ENCODE data around the gene LARP4B.

Gene LARP4B

GRCh38 chr10:931326-932318, at the start of gene LARP4B:
Gene LARP4B (minus strand): TSS chr10:931705. CDS start chr10:885721, 45,984 bp downstream.
- in situ Hi-C loops (cut with HindIII; ENCODE audit: low sequenced_read_pairs) = no loop called here

GRCh38 chr10:980468-981093, 49.1 kb upstream of the LARP4B start:
- in situ Hi-C loops (cut with HindIII; ENCODE audit: low sequenced_read_pairs) = loop anchor here (10.0 kb wide), 1 partner anchor 64 kb away; the partner anchor contains the start of gene IDI1

- in situ Hi-C loops (cut with HindIII; ENCODE audit: low sequenced_read_pairs) = no loop called here
These were observed 47.4 kb upstream of the LARP4B start for GRCh38 chr10:978826-979421.

- in situ Hi-C loops (cut with HindIII; ENCODE audit: low sequenced_read_pairs) = no loop called here
These were observed 44.8 kb upstream of the LARP4B start for GRCh38 chr10:976316-976715.

- in situ Hi-C loops (cut with HindIII; ENCODE audit: low sequenced_read_pairs) = no loop called here
These were observed 43.2 kb upstream of the LARP4B start for GRCh38 chr10:974785-975074.

GRCh38 chr10:974038-974784, 42.7 kb upstream of the LARP4B start:
- in situ Hi-C loops (cut with HindIII; ENCODE audit: low sequenced_read_pairs) = no loop called here

- in situ Hi-C loops (cut with HindIII; ENCODE audit: low sequenced_read_pairs) = no loop called here
These were observed 41.3 kb upstream of the LARP4B start for GRCh38 chr10:972763-973162.

GRCh38 chr10:971613-972012, 40.1 kb upstream of the LARP4B start:
- in situ Hi-C loops (cut with HindIII; ENCODE audit: low sequenced_read_pairs) = no loop called here

- in situ Hi-C loops (cut with HindIII; ENCODE audit: low sequenced_read_pairs) = no loop called here
These were observed 39.6 kb upstream of the LARP4B start for GRCh38 chr10:971150-971542.

GRCh38 chr10:970311-971149, 39.0 kb upstream of the LARP4B start:
- in situ Hi-C loops (cut with HindIII; ENCODE audit: low sequenced_read_pairs) = no loop called here

- in situ Hi-C loops (cut with HindIII; ENCODE audit: low sequenced_read_pairs) = no loop called here
These were observed 38.1 kb upstream of the LARP4B start for GRCh38 chr10:969473-970150.

- in situ Hi-C loops (cut with HindIII; ENCODE audit: low sequenced_read_pairs) = no loop called here
These were observed 37.2 kb upstream of the LARP4B start for GRCh38 chr10:968546-969199.

- in situ Hi-C loops (cut with HindIII; ENCODE audit: low sequenced_read_pairs) = no loop called here
These were observed 35.1 kb upstream of the LARP4B start for GRCh38 chr10:966466-967235.

GRCh38 chr10:964988-965417, 33.5 kb upstream of the LARP4B start:
- in situ Hi-C loops (cut with HindIII; ENCODE audit: low sequenced_read_pairs) = no loop called here

GRCh38 chr10:964321-964987, 32.9 kb upstream of the LARP4B start:
- in situ Hi-C loops (cut with HindIII; ENCODE audit: low sequenced_read_pairs) = no loop called here

GRCh38 chr10:963655-964054, 32.1 kb upstream of the LARP4B start:
- in situ Hi-C loops (cut with HindIII; ENCODE audit: low sequenced_read_pairs) = no loop called here

GRCh38 chr10:963186-963585, 31.7 kb upstream of the LARP4B start:
- in situ Hi-C loops (cut with HindIII; ENCODE audit: low sequenced_read_pairs) = no loop called here

- in situ Hi-C loops (cut with HindIII; ENCODE audit: low sequenced_read_pairs) = no loop called here
These were observed 30.8 kb upstream of the LARP4B start for GRCh38 chr10:962342-962741.

Data from DLD1 (cell line).